Keratinocyte (primary cell): ENCODE results near the gene TEX261. TPM values are rescaled to one million over a fixed set of nuclear protein-coding genes. Genes with fewer than 3 reads are reported as not detected.

Experiments
- DNase-seq: peaks from one replicate; pipeline ENCODE4 v3.0.0-alpha.2; 2011; ENCODE audit warnings: low read depth, missing footprints, low spot score
- FAIRE-seq: peaks from 2 replicates; lab custom pipeline; 2011; peaks lifted over from hg19 to GRCh38; lab: Jason Lieb, UNC
- H2AFZ ChIP-seq: 2 replicates; pipeline ENCODE4 v1.6.0; 2012; ENCODE audit warnings: low read length, control low read depth, inconsistent platforms; ENCODE audit not compliant: control insufficient read depth
- H3K27ac ChIP-seq: 2 replicates; pipeline ENCODE4 v1.5.1; 2011; ENCODE audit warnings: low read length; ENCODE audit not compliant: control insufficient read depth, insufficient read depth
- H3K27me3 ChIP-seq: 3 replicates; pipeline ENCODE4 v1.6.0; 2011; ENCODE audit warnings: low read length; ENCODE audit not compliant: control insufficient read depth, insufficient read depth; ENCODE audit errors: extremely low read depth
- H3K36me3 ChIP-seq, 2 experiments: 2 replicates in 1 of 2; 3 replicates in 1 of 2; pipeline ENCODE4 v1.5.1; 2011; ENCODE audit warnings: low read length in 2 of 2, mild to moderate bottlenecking in 1 of 2; ENCODE audit not compliant: control insufficient read depth in 2 of 2, insufficient read depth in 2 of 2; ENCODE audit errors: extremely low read depth in 1 of 2
- H3K4me1 ChIP-seq: 3 replicates; pipeline ENCODE4 v1.5.1; 2011; ENCODE audit warnings: low read length; ENCODE audit not compliant: control insufficient read depth, insufficient read depth; ENCODE audit errors: extremely low read depth
- H3K4me2 ChIP-seq: 3 replicates; pipeline ENCODE4 v1.6.0; 2011; ENCODE audit warnings: low read depth, low read length; ENCODE audit not compliant: control insufficient read depth, insufficient read depth; ENCODE audit errors: extremely low read depth
- H3K4me3 ChIP-seq, 3 experiments: fragments of 200-600 bp in 1 of 3; sonication (generic) in 1 of 3; 2 replicates in 2 of 3; 3 replicates in 1 of 3; pipeline ENCODE4 v1.5.1; 2011 to 2016; ENCODE audit warnings: low read length in 3 of 3, mild to moderate bottlenecking in 3 of 3, control low read depth in 2 of 3, inconsistent platforms in 1 of 3, low read depth in 1 of 3, mixed read lengths in 1 of 3, mixed run types in 1 of 3, moderate library complexity in 1 of 3; ENCODE audit not compliant: control insufficient read depth in 2 of 3, insufficient read depth in 2 of 3; ENCODE audit errors: extremely low read depth in 1 of 3
- H3K79me2 ChIP-seq: 2 replicates; pipeline ENCODE4 v1.6.0; 2012; ENCODE audit warnings: low read length; ENCODE audit not compliant: control insufficient read depth, insufficient read depth
- H3K9ac ChIP-seq: 3 replicates; pipeline ENCODE4 v1.6.0; 2011; ENCODE audit warnings: low read length; ENCODE audit not compliant: control insufficient read depth, insufficient read depth; ENCODE audit errors: extremely low read depth
- H3K9me1 ChIP-seq: 3 replicates; pipeline ENCODE4 v1.6.0; 2011; ENCODE audit warnings: low read length; ENCODE audit not compliant: control insufficient read depth, insufficient read depth; ENCODE audit errors: extremely low read depth
- H3K9me3 ChIP-seq: 2 replicates; pipeline ENCODE4 v1.5.1; 2012; ENCODE audit warnings: low read depth, low read length; ENCODE audit not compliant: control insufficient read depth
- H4K20me1 ChIP-seq: 3 replicates; pipeline ENCODE4 v1.6.0; 2011; ENCODE audit warnings: low read length; ENCODE audit not compliant: control insufficient read depth, insufficient read depth; ENCODE audit errors: extremely low read depth
- EZH2 ChIP-seq: IDR thresholded peaks from one replicate; pipeline ENCODE4 v1.6.1; 2012; ENCODE audit warnings: inconsistent platforms, mild to moderate bottlenecking, low read length, moderate library complexity
- dilution Hi-C: fragments of 300-500 bp; cut with MboI; formaldehyde crosslinking; loops from one replicate; pipeline ENCODE4 v1.7.0; 2020; ENCODE audit warnings: low sequenced_read_pairs; ENCODE audit not compliant: extremely low pct_ligation_motif_present
- polyA plus RNA-seq, 5 experiments: library from polyadenylated mRNA; depleted of rRNA in 3 of 5; stranded (reverse) in 3 of 5; stranded (forward) in 1 of 5; unstranded in 1 of 5; fragments of >200 nt; gene quantifications; 1 replicate in 1 of 5; 2 replicates in 3 of 5; 3 replicates in 1 of 5; pipeline versions ENCODE4 v1.2.1 to v1.2.3, GENCODE V29; 2011 to 2012; ENCODE audit warnings: missing spikeins in 2 of 5, low read depth in 1 of 5, low replicate concordance in 1 of 5
- TF ChIP-seq, protein P1 (sequence below), 3 experiments: IDR thresholded peaks in 1 of 3; conservative IDR thresholded peaks in 1 of 3; optimal IDR thresholded peaks in 1 of 3; 2 replicates in 2 of 3; 3 replicates in 1 of 3; pipeline versions ENCODE3 to v1.5.1; 2011; ENCODE audit warnings: low read length in 3 of 3, mild to moderate bottlenecking in 3 of 3, moderate library complexity in 2 of 3, control low read depth in 1 of 3, inconsistent platforms in 1 of 3; ENCODE audit not compliant: insufficient read depth in 2 of 3; ENCODE audit errors: extremely low read depth in 1 of 3

The TEX261 gene
- polyA plus RNA-seq, 1 donor (not counting 4 experiments of a cell fraction or from before 2014, with no cell fraction given): 78.8 TPM

DNA sequence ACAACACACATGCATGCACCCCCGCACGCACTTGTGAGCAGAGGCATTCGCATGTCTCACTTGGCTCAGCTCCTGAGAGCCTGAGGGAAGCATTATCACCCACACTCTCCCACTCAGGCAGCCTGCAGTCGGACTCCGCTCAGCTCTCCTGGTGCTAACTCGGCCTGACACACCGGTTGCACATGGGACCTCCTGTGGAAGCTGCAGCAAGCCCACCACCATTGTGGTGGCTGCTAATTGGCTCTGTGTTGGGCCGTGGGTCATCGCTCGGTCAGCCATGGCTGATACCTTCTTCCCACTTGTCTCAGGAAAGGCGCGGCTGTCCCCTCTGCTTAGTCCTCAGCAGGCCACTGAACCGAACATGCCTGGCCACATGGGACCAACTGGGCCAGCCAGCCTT is 13.7 kb upstream of the TEX261 start:
- no peaks in the 10 kb centered on the region for H3K9me3 ChIP-seq
- H3K79me2 ChIP-seq: no peaks in the 10 kb centered on the region
- no peak overlapping the region for H2AFZ ChIP-seq
- H3K4me3 ChIP-seq: no peak overlapping the region
- no peaks in the 10 kb centered on the region for H4K20me1 ChIP-seq
- dilution Hi-C loops: no loop called here
- H3K9me1 ChIP-seq: no peaks in the 10 kb centered on the region
- H3K36me3 ChIP-seq: no peaks in the 10 kb centered on the region
- H3K27ac ChIP-seq: no peak overlapping the region
- FAIRE-seq (no peak), DNase-seq (no peak)
- H3K4me2 ChIP-seq: no peak overlapping the region
- no peak overlapping the region for H3K9ac ChIP-seq
- H3K27me3 ChIP-seq: peaks cover 3% of the 10 kb centered on the region
- no peaks in the 10 kb centered on the region for H3K4me1 ChIP-seq
- TF ChIP-seq EZH2: no peak
- TF ChIP-seq, protein P1, sequence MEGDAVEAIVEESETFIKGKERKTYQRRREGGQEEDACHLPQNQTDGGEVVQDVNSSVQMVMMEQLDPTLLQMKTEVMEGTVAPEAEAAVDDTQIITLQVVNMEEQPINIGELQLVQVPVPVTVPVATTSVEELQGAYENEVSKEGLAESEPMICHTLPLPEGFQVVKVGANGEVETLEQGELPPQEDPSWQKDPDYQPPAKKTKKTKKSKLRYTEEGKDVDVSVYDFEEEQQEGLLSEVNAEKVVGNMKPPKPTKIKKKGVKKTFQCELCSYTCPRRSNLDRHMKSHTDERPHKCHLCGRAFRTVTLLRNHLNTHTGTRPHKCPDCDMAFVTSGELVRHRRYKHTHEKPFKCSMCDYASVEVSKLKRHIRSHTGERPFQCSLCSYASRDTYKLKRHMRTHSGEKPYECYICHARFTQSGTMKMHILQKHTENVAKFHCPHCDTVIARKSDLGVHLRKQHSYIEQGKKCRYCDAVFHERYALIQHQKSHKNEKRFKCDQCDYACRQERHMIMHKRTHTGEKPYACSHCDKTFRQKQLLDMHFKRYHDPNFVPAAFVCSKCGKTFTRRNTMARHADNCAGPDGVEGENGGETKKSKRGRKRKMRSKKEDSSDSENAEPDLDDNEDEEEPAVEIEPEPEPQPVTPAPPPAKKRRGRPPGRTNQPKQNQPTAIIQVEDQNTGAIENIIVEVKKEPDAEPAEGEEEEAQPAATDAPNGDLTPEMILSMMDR (optimal IDR thresholded peaks at IDR 0.05 in 1 of 3, IDR thresholded peaks at IDR 0.05 in 1 of 3, conservative IDR thresholded peaks at IDR 0.05 in 1 of 3; ENCODE audit: extremely low read depth in 1 of 3, insufficient read depth in 2 of 3, low read length in 3 of 3): no peak

DNA sequence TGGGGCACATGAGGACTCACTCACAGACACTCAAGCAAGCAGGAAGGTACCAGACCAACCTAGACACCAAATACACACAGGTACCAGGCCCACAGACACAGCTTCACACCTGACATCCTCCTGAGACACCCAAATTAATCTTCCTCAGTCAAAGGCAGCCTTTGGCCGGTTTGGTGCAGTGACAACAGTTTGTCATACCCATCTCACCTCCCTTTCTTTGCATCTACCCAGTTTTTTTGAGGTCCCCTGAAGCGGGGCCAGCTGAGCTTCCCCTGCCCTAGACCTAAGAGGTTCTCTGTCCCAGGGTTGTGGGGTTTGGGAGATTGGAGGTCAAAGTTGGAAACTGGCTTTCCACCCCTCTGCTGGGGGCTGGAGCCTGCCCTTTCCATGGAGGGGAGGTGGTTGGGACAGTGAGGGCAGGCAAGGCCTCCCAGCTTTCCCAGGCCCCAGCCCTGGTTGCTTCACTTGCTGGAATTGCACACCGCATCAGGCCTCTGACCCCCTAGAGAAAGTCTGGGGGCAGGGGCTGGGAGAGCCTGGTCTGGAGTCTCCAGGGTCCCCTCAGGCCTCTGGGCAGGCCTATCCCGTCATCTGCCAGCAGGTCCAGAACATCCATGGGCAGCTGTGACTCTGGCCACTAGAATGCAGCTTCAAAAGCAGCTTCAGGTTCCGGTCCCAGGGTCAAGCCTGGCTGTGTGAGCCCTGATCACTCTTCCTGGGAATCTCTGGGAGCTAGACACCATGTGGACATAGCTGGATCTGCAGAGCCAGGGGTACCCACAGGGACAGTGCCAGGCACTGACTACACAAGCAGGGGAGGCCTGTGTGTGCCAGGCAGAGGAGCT is 12.5 kb upstream of the TEX261 start:
- Histone ChIP-seq H3K9me1 (no peaks in the 10 kb centered on the region), H3K27me3 (peaks cover 3% of the 10 kb centered on the region), H2AFZ (no peak overlapping the region), H4K20me1 (no peaks in the 10 kb centered on the region), H3K36me3 (no peaks in the 10 kb centered on the region), H3K27ac (no peak overlapping the region), H3K4me2 (no peak overlapping the region), H3K79me2 (no peaks in the 10 kb centered on the region), H3K9me3 (no peaks in the 10 kb centered on the region), H3K4me1 (no peaks in the 10 kb centered on the region), H3K4me3 (no peak overlapping the region), H3K9ac (no peak overlapping the region)
- TF ChIP-seq EZH2: no peak
- TF ChIP-seq, protein P1 (optimal IDR thresholded peaks at IDR 0.05 in 1 of 3, IDR thresholded peaks at IDR 0.05 in 1 of 3, conservative IDR thresholded peaks at IDR 0.05 in 1 of 3; ENCODE audit: extremely low read depth in 1 of 3, insufficient read depth in 2 of 3, low read length in 3 of 3): peak in 2 of 3 experiments; percentile 5 to 8
- dilution Hi-C loops: no loop called here
- FAIRE-seq: no peak
- no peak for DNase-seq
